Activated T-helper 1 cell treated with anti-CD3 and anti-CD28 coated beads, Interleukin-12 subunit alpha, Interleukin-12 subunit beta, Interleukin-2, Interleukin-4 antibody, amounts not matched to agents 30 ng/mL and 10 ng/mL and 1 ng/mL, durations not matched to agents 14 hours and 24 hours and 36 hours (primary cell): ENCODE results near the gene KLHL12. TPM values are rescaled to one million over a fixed set of nuclear protein-coding genes. Genes with fewer than 3 reads are reported as not detected.
A peak's percentile ranks its signal among the peaks of the same experiment; 100 is the strongest.
"Not testable (repeated sequence)": the region's sequence is repeated elsewhere in the genome, so short reads cannot be mapped to it uniquely, and the experiment has no call there.

ENCODE experiments used
- DNase-seq: peaks from one replicate; pipeline ENCODE4 v3.0.0; 2021; ENCODE audit warnings: low spot score
- H3K27ac Mint-ChIP-seq: one replicate; pipeline ENCODE4 v1.8.0; 2021; ENCODE audit warnings: mild to moderate bottlenecking, mixed read lengths
- H3K27me3 Mint-ChIP-seq: one replicate; pipeline ENCODE4 v1.8.0; 2022; ENCODE audit warnings: mild to moderate bottlenecking, moderate library complexity, mixed read lengths; ENCODE audit not compliant: insufficient read depth
- H3K36me3 Mint-ChIP-seq: one replicate; pipeline ENCODE4 v1.8.0; 2021; ENCODE audit warnings: low read depth, mixed read lengths
- H3K4me1 Mint-ChIP-seq: one replicate; pipeline ENCODE4 v1.8.0; 2021; ENCODE audit warnings: low read depth, mixed read lengths
- H3K4me3 Mint-ChIP-seq: one replicate; pipeline ENCODE4 v1.8.0; 2021; ENCODE audit warnings: mild to moderate bottlenecking, moderate library complexity, mixed read lengths
- H3K9me3 Mint-ChIP-seq: one replicate; pipeline ENCODE4 v1.8.0; 2021; ENCODE audit warnings: mixed read lengths
- intact Hi-C: fragments of 100-400 bp; cut with micrococcal nuclease; formaldehyde crosslinking; loops from one replicate; pipeline ENCODE4 v1.15.1; 2024
- total RNA-seq: library from RNA; stranded (reverse); gene quantifications from 2 replicates; pipeline ENCODE4 v1.2.3, GENCODE V29; 2022

Gene KLHL12
- total RNA-seq, 1 donor from 2014 or later = 24.9 TPM

GRCh38 chr1:202903808-202904207 is 23.2 kb downstream of the KLHL12 start:
- H3K4me1 Mint-ChIP-seq, H3K9me3 Mint-ChIP-seq, H3K36me3 Mint-ChIP-seq, H3K4me3 Mint-ChIP-seq, intact Hi-C loops, H3K27ac Mint-ChIP-seq, H3K27me3 Mint-ChIP-seq, DNase-seq: not testable (repeated sequence)

GRCh38 chr1:202901555-202901954 is 25.5 kb downstream of the KLHL12 start:
- H3K27me3 Mint-ChIP-seq = no peaks in the 10 kb centered on the region
- H3K4me3 Mint-ChIP-seq = no peak overlapping the region
- H3K36me3 Mint-ChIP-seq = peaks cover 17% of the 10 kb centered on the region
- no peak for DNase-seq
- H3K27ac Mint-ChIP-seq = no peak overlapping the region
- intact Hi-C loops = no loop called here
- no peaks in the 10 kb centered on the region for H3K4me1 Mint-ChIP-seq
- H3K9me3 Mint-ChIP-seq = no peaks in the 10 kb centered on the region

- H3K4me1 Mint-ChIP-seq = peaks cover 20% of the 10 kb centered on the region
- H3K36me3 Mint-ChIP-seq = peaks cover 34% of the 10 kb centered on the region
- H3K9me3 Mint-ChIP-seq = no peaks in the 10 kb centered on the region
- H3K27ac Mint-ChIP-seq = no peak overlapping the region
- H3K4me3 Mint-ChIP-seq = no peak overlapping the region
- DNase-seq = no peak
- intact Hi-C loops = no loop called here
- H3K27me3 Mint-ChIP-seq = no peaks in the 10 kb centered on the region
Observed at GRCh38 chr1:202892501-202892900, 34.5 kb downstream of the KLHL12 start.

- Mint-ChIP-seq H3K9me3 (no peaks in the 10 kb centered on the region), H3K27ac (no peak overlapping the region), H3K36me3 (peaks cover 26% of the 10 kb centered on the region), H3K27me3 (no peaks in the 10 kb centered on the region), H3K4me1 (peaks cover 25% of the 10 kb centered on the region), H3K4me3 (no peak overlapping the region)
- DNase-seq = no peak
- intact Hi-C loops = no loop called here
Observed at GRCh38 chr1:202890392-202890791, 36.6 kb downstream of the KLHL12 start.

GRCh38 chr1:202888531-202889360 is 38.3 kb downstream of the KLHL12 start, which contains the start of gene RABIF:
Gene RABIF, minus strand, starts transcription at chr1:202889149. Its CDS starts 51 bp downstream, at chr1:202889098.
- H3K36me3 Mint-ChIP-seq = peaks cover 18% of the 10 kb centered on the region
- peak within 1 kb of the TSS; percentile 98 for H3K27ac Mint-ChIP-seq
- no peaks in the 10 kb centered on the region for H3K9me3 Mint-ChIP-seq
- H3K4me1 Mint-ChIP-seq = peaks cover 25% of the 10 kb centered on the region
- H3K27me3 Mint-ChIP-seq = no peaks in the 10 kb centered on the region
- intact Hi-C loops = loop anchor here (1.0 to 5.0 kb wide), 10 partner anchors 27 to 540 kb away; partner anchors contain the start of genes ADIPOR1, KLHL12, PCAT6 and PPFIA4
- peak within 1 kb of the TSS; percentile 96 for H3K4me3 Mint-ChIP-seq
- peak; percentile 95 for DNase-seq

- H3K9me3 Mint-ChIP-seq = no peaks in the 10 kb centered on the region
- DNase-seq = no peak
- no peaks in the 10 kb centered on the region for H3K27me3 Mint-ChIP-seq
Observed at GRCh38 chr1:202888221-202888530, 38.9 kb downstream of the KLHL12 start.

GRCh38 chr1:202880961-202881460 is 46.0 kb downstream of the KLHL12 start:
- H3K27ac Mint-ChIP-seq = no peak overlapping the region
- intact Hi-C loops = no loop called here

More at GRCh38 chr1:202888221-202888530, 38.9 kb downstream of the KLHL12 start:
- H3K4me3 Mint-ChIP-seq = peak overlapping the region; percentile 96
- H3K4me1 Mint-ChIP-seq = peaks cover 25% of the 10 kb centered on the region
- peak overlapping the region; percentile 96 for H3K27ac Mint-ChIP-seq
- intact Hi-C loops = loop anchor here (1.0 to 5.0 kb wide), 6 partner anchors 53 to 539 kb away; partner anchors contain the start of genes ADIPOR1, PPFIA4 and PPP1R12B
- peaks cover 14% of the 10 kb centered on the region for H3K36me3 Mint-ChIP-seq

GRCh38 chr1:202880062-202880461 is 47.0 kb downstream of the KLHL12 start:
- Mint-ChIP-seq H3K4me3 (no peak overlapping the region), H3K9me3 (no peaks in the 10 kb centered on the region), H3K4me1 (peaks cover 6% of the 10 kb centered on the region), H3K36me3 (peaks cover 24% of the 10 kb centered on the region), H3K27me3 (no peaks in the 10 kb centered on the region), H3K27ac (no peak overlapping the region)
- DNase-seq = no peak
- intact Hi-C loops = no loop called here

More at GRCh38 chr1:202880961-202881460, 46.0 kb downstream of the KLHL12 start:
- peaks cover 26% of the 10 kb centered on the region for H3K36me3 Mint-ChIP-seq
- no peaks in the 10 kb centered on the region for H3K27me3 Mint-ChIP-seq
- H3K9me3 Mint-ChIP-seq = no peaks in the 10 kb centered on the region
- peaks cover 6% of the 10 kb centered on the region for H3K4me1 Mint-ChIP-seq
- no peak for DNase-seq
- H3K4me3 Mint-ChIP-seq = no peak overlapping the region

GRCh38 chr1:202879128-202879527 is 47.9 kb downstream of the KLHL12 start:
- Mint-ChIP-seq H3K27me3 (no peaks in the 10 kb centered on the region), H3K27ac (no peak overlapping the region), H3K4me1 (peaks cover 6% of the 10 kb centered on the region), H3K36me3 (peaks cover 24% of the 10 kb centered on the region), H3K9me3 (no peaks in the 10 kb centered on the region), H3K4me3 (no peak overlapping the region)
- intact Hi-C loops = no loop called here
- no peak for DNase-seq

- no peaks in the 10 kb centered on the region for H3K9me3 Mint-ChIP-seq
- no peak for DNase-seq
- H3K4me3 Mint-ChIP-seq = no peak overlapping the region
- H3K27me3 Mint-ChIP-seq = peaks cover 4% of the 10 kb centered on the region
- no peak overlapping the region for H3K27ac Mint-ChIP-seq
- intact Hi-C loops = no loop called here
- H3K4me1 Mint-ChIP-seq = no peaks in the 10 kb centered on the region
- peaks cover 5% of the 10 kb centered on the region for H3K36me3 Mint-ChIP-seq
Observed at GRCh38 chr1:202873026-202873425, 54.0 kb downstream of the KLHL12 start.

GRCh38 chr1:202871367-202871766 is 55.7 kb downstream of the KLHL12 start:
- Mint-ChIP-seq H3K27me3 (peaks cover 10% of the 10 kb centered on the region), H3K27ac (no peak overlapping the region), H3K36me3 (peaks cover 3% of the 10 kb centered on the region), H3K4me1 (no peaks in the 10 kb centered on the region), H3K9me3 (no peaks in the 10 kb centered on the region), H3K4me3 (no peak overlapping the region)
- DNase-seq = no peak
- intact Hi-C loops = no loop called here

GRCh38 chr1:202862679-202863560 is 64.1 kb downstream of the KLHL12 start:
- DNase-seq = no peak
- peaks cover 68% of the 10 kb centered on the region for H3K27me3 Mint-ChIP-seq
- intact Hi-C loops = loop anchor here (5.0 kb wide), 1 partner anchor 71 kb away; no protein-coding TSS in a partner anchor
- peaks cover 3% of the 10 kb centered on the region for H3K36me3 Mint-ChIP-seq
- no peak overlapping the region for H3K27ac Mint-ChIP-seq
- H3K9me3 Mint-ChIP-seq = no peaks in the 10 kb centered on the region
- H3K4me1 Mint-ChIP-seq = peaks cover 21% of the 10 kb centered on the region
- peak overlapping the region; percentile 15 for H3K4me3 Mint-ChIP-seq
